ENCODE results near the gene APOL2. TPM values are rescaled to one million over a fixed set of nuclear protein-coding genes. Genes with fewer than 3 reads are reported as not detected.

The APOL2 gene
- total RNA-seq, 4 donors from 2014 or later = 39.0 to 121 (median 66.6) TPM

DNA sequence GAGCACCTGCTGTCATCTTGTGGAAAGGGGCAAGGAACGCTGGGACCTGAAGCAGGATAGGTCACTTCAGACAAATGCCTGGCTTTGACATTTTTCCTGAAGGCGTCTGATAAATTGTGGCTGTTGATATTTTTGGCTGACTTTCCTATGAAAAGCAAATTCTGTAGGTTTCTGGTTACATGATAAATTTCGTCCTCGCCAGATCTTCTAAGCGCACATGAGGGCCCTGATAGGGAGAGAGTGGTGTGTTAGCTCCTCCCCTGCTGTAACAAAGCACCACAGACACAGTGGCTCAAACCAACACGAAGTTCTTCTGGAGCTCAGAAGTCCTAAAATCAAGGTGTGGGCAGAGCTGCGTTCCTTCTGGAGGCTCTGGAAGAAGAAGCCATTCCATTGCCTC is 57.3 kb downstream of the APOL2 start:
- TF ChIP-seq, protein P1, sequence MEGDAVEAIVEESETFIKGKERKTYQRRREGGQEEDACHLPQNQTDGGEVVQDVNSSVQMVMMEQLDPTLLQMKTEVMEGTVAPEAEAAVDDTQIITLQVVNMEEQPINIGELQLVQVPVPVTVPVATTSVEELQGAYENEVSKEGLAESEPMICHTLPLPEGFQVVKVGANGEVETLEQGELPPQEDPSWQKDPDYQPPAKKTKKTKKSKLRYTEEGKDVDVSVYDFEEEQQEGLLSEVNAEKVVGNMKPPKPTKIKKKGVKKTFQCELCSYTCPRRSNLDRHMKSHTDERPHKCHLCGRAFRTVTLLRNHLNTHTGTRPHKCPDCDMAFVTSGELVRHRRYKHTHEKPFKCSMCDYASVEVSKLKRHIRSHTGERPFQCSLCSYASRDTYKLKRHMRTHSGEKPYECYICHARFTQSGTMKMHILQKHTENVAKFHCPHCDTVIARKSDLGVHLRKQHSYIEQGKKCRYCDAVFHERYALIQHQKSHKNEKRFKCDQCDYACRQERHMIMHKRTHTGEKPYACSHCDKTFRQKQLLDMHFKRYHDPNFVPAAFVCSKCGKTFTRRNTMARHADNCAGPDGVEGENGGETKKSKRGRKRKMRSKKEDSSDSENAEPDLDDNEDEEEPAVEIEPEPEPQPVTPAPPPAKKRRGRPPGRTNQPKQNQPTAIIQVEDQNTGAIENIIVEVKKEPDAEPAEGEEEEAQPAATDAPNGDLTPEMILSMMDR (IDR thresholded peaks at IDR 0.05; ENCODE audit: low read depth) = no peak

DNA sequence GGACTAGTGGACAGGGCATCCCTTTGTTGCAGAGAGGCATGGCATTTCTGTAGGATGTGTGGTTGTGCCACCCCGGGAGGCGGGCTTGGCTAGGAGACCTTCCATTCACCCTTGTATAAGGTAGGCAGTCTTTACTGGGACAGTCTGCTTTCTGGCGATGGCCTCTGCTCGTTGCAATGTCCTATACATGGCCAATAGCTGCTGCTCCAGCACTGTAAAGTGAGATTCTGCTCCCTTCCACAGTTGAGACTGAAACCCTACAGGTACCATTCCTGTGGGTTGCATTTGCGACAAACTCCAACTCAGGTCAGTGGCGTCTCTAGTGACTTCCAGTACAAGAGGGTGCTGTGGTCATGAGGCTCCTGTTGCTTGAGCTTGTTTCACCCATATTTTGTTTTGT is 58.4 kb downstream of the APOL2 start:
- TF ChIP-seq, protein P1 (IDR thresholded peaks at IDR 0.05; ENCODE audit: low read depth) = no peak

DNA sequence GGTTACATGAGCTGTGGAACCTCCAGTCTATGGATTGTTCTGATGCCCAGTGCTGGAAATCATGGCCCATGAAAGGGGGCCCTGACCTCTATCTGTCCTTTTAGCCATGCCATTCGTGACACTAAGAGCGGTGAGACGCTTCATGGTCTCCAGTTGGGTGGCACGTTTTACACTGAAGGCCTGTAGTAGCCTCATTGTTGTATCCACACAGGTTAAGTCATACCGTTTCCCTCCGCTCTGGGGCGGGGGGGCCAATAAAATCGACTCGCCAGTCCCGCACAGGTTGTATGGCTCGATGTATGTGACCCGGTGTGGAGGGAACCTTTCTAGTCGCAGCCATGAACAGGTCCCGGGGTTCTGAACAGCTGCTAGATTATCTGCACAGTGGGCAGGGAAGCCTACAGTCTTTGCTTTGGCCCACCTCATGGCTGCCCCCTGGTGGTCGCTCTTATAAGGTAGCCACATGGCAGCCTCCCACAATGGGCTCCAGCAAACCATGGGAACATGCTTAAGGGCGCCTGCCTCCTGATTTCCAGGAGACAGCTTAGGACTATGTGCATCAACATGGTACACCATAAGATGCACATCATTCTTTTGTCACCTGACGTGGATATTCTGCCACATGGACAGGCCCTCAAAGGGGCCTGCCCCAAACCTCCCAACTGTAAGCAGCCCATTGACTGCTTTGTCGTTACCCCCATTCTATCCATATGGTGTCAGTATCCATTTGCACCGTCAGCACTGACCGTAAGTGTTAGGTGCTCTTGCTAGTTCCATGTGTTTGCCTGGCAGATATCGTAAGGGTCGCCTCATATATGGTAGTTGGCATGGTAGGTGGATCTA is 59.1 kb downstream of the APOL2 start:
- TF ChIP-seq, protein P1 (IDR thresholded peaks at IDR 0.05; ENCODE audit: low read depth) = no peak

DNA sequence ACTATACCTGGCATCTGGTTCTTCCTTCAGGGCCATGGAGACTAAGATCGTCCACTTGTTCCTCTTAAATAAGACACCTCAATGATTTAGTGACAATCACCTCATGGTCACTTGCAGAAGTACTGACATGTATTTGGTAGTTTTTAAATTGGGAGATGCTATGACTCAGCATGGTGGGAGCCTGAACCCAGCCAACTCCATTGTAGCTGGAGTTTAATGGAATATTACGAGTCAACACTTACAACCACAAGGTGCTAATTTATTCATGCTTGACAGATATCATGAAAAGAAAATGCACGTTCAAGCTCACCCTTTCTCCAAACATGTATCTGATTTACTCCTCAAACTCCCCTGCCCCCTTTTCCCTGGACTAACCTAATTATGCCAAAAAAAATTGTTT is 62.2 kb downstream of the APOL2 start:
- TF ChIP-seq, protein P1 (IDR thresholded peaks at IDR 0.05; ENCODE audit: low read depth) = no peak

Small RNA genes within 50 kb of the gene (small RNA-seq; reads per million reads assigned to genes)
- not detected for gene MIR6819

Other genes with a start within 250 kb of the APOL2 start
- 10 to 100 TPM; 46.7 to 64.1 (median 51.5) TPM for gene RBFOX2, start 210.7 kb downstream of the APOL2 start, total RNA-seq
- 100 to 1,000 TPM in 3 of 4 donors, 10 to 100 TPM in 1; 99.3 to 166 (median 121) TPM for gene APOL3, start 78.8 kb downstream of the APOL2 start, total RNA-seq
- 10 to 100 TPM in 3 of 4 donors, under 1 TPM in 1; 0.68 to 80.8 (median 35.8) TPM for gene APOL4, start 37.7 kb downstream of the APOL2 start, total RNA-seq
- gene APOL1, start 13.6 kb upstream of the APOL2 start, total RNA-seq = 10 to 100 TPM in 3 of 4 donors, 1 to 10 TPM in 1; 7.5 to 53.5 (median 18.9) TPM
- 100 to 1,000 TPM; 187 to 410 (median 233) TPM for gene MYH9, start 148.4 kb upstream of the APOL2 start, total RNA-seq
- gene TXN2, start 242.1 kb upstream of the APOL2 start, total RNA-seq = 10 to 100 TPM; 26.9 to 84.6 (median 65.3) TPM

All from subcutaneous adipose tissue (tissue), 4 donors.